ENCODE results near the gene IRF4. TPM values are rescaled to one million over a fixed set of nuclear protein-coding genes. Genes with fewer than 3 reads are reported as not detected.

Gene IRF4
- total and polyA plus RNA-seq, 2 donors (not counting 3 experiments of a cell fraction or from before 2014, with no cell fraction given): not detected

DNA sequence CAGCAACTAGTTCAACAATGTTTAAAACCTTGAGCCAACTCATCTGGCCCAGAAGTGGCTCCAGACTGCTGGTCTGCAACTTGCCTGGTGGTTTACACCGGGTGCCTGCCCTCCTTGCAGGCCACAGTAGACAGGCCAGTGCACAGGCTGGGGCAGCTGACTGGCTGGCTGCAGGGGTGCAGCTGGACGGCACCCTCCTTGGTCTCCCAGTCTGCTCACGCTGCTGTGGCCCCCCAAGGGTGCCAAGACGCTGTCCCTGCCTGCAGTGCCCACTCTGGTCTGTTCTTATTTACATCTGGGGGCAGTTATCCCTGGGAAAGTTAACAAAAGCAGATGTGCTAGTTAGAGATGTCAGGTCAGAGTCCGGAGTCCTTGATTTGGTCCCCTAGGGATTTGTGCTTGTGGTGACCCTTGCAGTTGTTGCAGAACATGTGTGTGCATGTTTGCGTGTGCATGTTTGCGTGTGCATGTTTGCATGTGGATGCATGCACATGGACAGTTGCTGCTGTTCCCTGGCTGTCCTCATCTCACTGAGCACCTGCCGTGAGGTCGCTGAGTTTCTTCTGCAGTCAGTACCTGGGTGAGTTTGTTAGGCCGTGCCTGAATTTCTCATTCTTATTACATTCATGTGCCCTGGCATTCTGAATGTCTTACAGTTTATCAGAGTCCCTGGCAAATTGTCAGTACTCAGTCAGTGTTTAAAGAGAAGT is 48.2 kb upstream of the IRF4 start:
- CTCF ChIA-PET: interaction anchor here (0.8 kb wide), 1 partner anchor 11 kb away, joined by 3 read pairs; no protein-coding TSS in a partner anchor
- FAIRE-seq: no peak
- no peaks in the 10 kb centered on the region for H4K20me1 ChIP-seq (replicated peaks; ENCODE audit: control insufficient read depth, extremely low read depth, insufficient read depth, low read length)

More for the DNA sequence above, 48.2 kb upstream of the IRF4 start:
- BruUV-seq (replicated peaks): no TSS peak
- Histone ChIP-seq H3K79me2 (ENCODE audit: control insufficient read depth, insufficient read depth, low read length) (no peaks in the 10 kb centered on the region), H2AFZ (ENCODE audit: low read depth, low read length) (no peak overlapping the region), H3K9me1 (replicated peaks; ENCODE audit: control insufficient read depth, extremely low read depth, insufficient read depth, low read length) (no peaks in the 10 kb centered on the region), H3K4me3 (replicated peaks in 1 of 3; ENCODE audit: insufficient read depth in 1 of 3, low read depth in 1 of 3, low read length in 3 of 3) (no peak overlapping the region), H3K27me3 (ENCODE audit: control insufficient read depth in 2 of 2, insufficient read depth in 2 of 2, low read length in 2 of 2) (no peaks in the 10 kb centered on the region), H3K9me3 (replicated peaks; ENCODE audit: control insufficient read depth, insufficient read depth, low read length) (no peaks in the 10 kb centered on the region), H3K27ac (ENCODE audit: insufficient read depth, low read depth, low read length) (no peak overlapping the region), H3K36me3 (ENCODE audit: control insufficient read depth in 2 of 2, extremely low read depth in 1 of 2, insufficient read depth in 2 of 2, low read length in 2 of 2) (peaks cover 0 to 6% of the 10 kb centered on the region in 2 experiments), H3K9ac (replicated peaks; ENCODE audit: extremely low read depth, insufficient read depth, low read length) (no peak overlapping the region), H3K4me1 (ENCODE audit: control insufficient read depth, extremely low read depth, insufficient read depth, low read length) (no peaks in the 10 kb centered on the region), H3K4me2 (ENCODE audit: insufficient read depth, low read length) (no peak overlapping the region)
- dilution Hi-C loops (cut with MboI; ENCODE audit: extremely low pct_ligation_motif_present, low sequenced_read_pairs): no loop called here
- TF ChIP-seq GATA2 (IDR thresholded peaks at IDR 0.05; ENCODE audit: insufficient read depth, insufficient read length, low read depth, low read length) (no peak), POLR2A (IDR thresholded peaks at IDR 0.05; ENCODE audit: low read depth, low read length) (no peak), EZH2 (IDR thresholded peaks at IDR 0.05; ENCODE audit: borderline replicate concordance, low read depth, low read length, severe bottlenecking) (no peak), MYC (IDR thresholded peaks at IDR 0.05; ENCODE audit: low read depth, low read length) (no peak), FOS (IDR thresholded peaks at IDR 0.05; ENCODE audit: borderline replicate concordance, insufficient read depth, low read length) (no peak), JUN (IDR thresholded peaks at IDR 0.05; ENCODE audit: borderline replicate concordance, insufficient read depth, insufficient read length, low read depth) (no peak), POLR2AphosphoS5 (IDR thresholded peaks at IDR 0.05; ENCODE audit: insufficient read depth, low read depth, low read length) (no peak)
- TF ChIP-seq, protein P1, sequence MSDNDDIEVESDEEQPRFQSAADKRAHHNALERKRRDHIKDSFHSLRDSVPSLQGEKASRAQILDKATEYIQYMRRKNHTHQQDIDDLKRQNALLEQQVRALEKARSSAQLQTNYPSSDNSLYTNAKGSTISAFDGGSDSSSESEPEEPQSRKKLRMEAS (IDR thresholded peaks at IDR 0.05; ENCODE audit: insufficient read depth, insufficient read length): no peak
- TF ChIP-seq, protein P2, sequence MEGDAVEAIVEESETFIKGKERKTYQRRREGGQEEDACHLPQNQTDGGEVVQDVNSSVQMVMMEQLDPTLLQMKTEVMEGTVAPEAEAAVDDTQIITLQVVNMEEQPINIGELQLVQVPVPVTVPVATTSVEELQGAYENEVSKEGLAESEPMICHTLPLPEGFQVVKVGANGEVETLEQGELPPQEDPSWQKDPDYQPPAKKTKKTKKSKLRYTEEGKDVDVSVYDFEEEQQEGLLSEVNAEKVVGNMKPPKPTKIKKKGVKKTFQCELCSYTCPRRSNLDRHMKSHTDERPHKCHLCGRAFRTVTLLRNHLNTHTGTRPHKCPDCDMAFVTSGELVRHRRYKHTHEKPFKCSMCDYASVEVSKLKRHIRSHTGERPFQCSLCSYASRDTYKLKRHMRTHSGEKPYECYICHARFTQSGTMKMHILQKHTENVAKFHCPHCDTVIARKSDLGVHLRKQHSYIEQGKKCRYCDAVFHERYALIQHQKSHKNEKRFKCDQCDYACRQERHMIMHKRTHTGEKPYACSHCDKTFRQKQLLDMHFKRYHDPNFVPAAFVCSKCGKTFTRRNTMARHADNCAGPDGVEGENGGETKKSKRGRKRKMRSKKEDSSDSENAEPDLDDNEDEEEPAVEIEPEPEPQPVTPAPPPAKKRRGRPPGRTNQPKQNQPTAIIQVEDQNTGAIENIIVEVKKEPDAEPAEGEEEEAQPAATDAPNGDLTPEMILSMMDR (IDR thresholded peaks at IDR 0.05; ENCODE audit: extremely low read depth in 1 of 2, insufficient read depth in 1 of 2, low read depth in 1 of 2, low read length in 2 of 2): no peak
- intact Hi-C loops (cut with micrococcal nuclease): no loop called here
- POLR2A ChIA-PET: no interaction called here
- no peak for DNase-seq (ENCODE audit: low read depth, low spot score)
